Measurements from ENCODE around the gene LCE1C. TPM values are rescaled to one million over a fixed set of nuclear protein-coding genes. Genes with fewer than 3 reads are reported as not detected.

Gene LCE1C
- total RNA-seq, 1 experiment from 2014 or later, result 1.9 TPM

GRCh38 chr1:152776361-152776760 lies 30.1 kb downstream of the LCE1C start:
- no TSS peak for BruUV-seq (replicated peaks)
- H3K27me3 Mint-ChIP-seq (ENCODE audit: insufficient read depth, unreplicated experiment), result no peaks in the 10 kb centered on the region
- no peaks in the 10 kb centered on the region for H3K4me1 Mint-ChIP-seq (ENCODE audit: insufficient read depth, unreplicated experiment)
- H3K27ac Mint-ChIP-seq (ENCODE audit: low read depth, unreplicated experiment), result no peak overlapping the region
- peaks cover 6% of the 10 kb centered on the region for H3K9me3 Mint-ChIP-seq (ENCODE audit: unreplicated experiment)
- no peak for TF ChIP-seq CTCF (IDR thresholded peaks at IDR 0.05; ENCODE audit: unreplicated experiment)
- no peak overlapping the region for H3K4me3 Mint-ChIP-seq (ENCODE audit: unreplicated experiment)
- no peak for DNase-seq (ENCODE audit: unreplicated experiment)
- intact Hi-C loops (cut with micrococcal nuclease), result no loop called here
- POLR2A ChIA-PET, result no interaction called here
- CTCF ChIA-PET, result interaction anchor here (0.6 to 1.1 kb wide), 3 partner anchors 121 to 417 kb away, joined by 3 to 4 read pairs (median 4); no protein-coding TSS in a partner anchor
- H3K36me3 Mint-ChIP-seq (ENCODE audit: insufficient read depth, unreplicated experiment), result no peaks in the 10 kb centered on the region

GRCh38 chr1:152774875-152775274 lies 31.6 kb downstream of the LCE1C start, which contains the start of gene LCE1F:
LCE1F (plus strand) TSS chr1:152775140; CDS start chr1:152776372, 1,232 bp downstream.
- no TSS peak for BruUV-seq (replicated peaks)
- no peak for TF ChIP-seq CTCF (IDR thresholded peaks at IDR 0.05; ENCODE audit: unreplicated experiment)
- H3K36me3 Mint-ChIP-seq (ENCODE audit: insufficient read depth, unreplicated experiment), result no peaks in the 10 kb centered on the region
- H3K4me1 Mint-ChIP-seq (ENCODE audit: insufficient read depth, unreplicated experiment), result peaks cover 12% of the 10 kb centered on the region
- peaks cover 8% of the 10 kb centered on the region for H3K9me3 Mint-ChIP-seq (ENCODE audit: unreplicated experiment)
- no peaks in the 10 kb centered on the region for H3K27me3 Mint-ChIP-seq (ENCODE audit: insufficient read depth, unreplicated experiment)
- no peak within 1 kb of the TSS for H3K4me3 Mint-ChIP-seq (ENCODE audit: unreplicated experiment)
- intact Hi-C loops (cut with micrococcal nuclease), result no loop called here
- no peak within 1 kb of the TSS for H3K27ac Mint-ChIP-seq (ENCODE audit: low read depth, unreplicated experiment)
- POLR2A ChIA-PET, result no interaction called here
- peak; percentile 57 for DNase-seq (ENCODE audit: unreplicated experiment)
- CTCF ChIA-PET, result interaction anchor here (0.8 to 1.1 kb wide), 4 partner anchors 12 to 417 kb away, joined by 3 read pairs; partner anchors contain the start of gene KPRP

GRCh38 chr1:152770411-152770810 lies 36.0 kb downstream of the LCE1C start:
- no TSS peak for BruUV-seq (replicated peaks)
- intact Hi-C loops (cut with micrococcal nuclease), result loop anchor here (1.0 kb wide), 1 partner anchor 34 kb away; no protein-coding TSS in a partner anchor
- ChIA-PET CTCF (interaction anchor here (0.6 to 2.7 kb wide), 4 partner anchors 18 to 423 kb away, joined by 3 to 21 read pairs (median 10); no protein-coding TSS in a partner anchor), POLR2A (interaction anchor here (1.3 kb wide), 1 partner anchor 10 kb away, joined by 4 read pairs; no protein-coding TSS in a partner anchor)
- TF ChIP-seq CTCF (IDR thresholded peaks at IDR 0.05; ENCODE audit: unreplicated experiment), result no peak
- Mint-ChIP-seq H3K27ac (ENCODE audit: low read depth, unreplicated experiment) (no peak overlapping the region), H3K27me3 (ENCODE audit: insufficient read depth, unreplicated experiment) (no peaks in the 10 kb centered on the region), H3K4me1 (ENCODE audit: insufficient read depth, unreplicated experiment) (peaks cover 29% of the 10 kb centered on the region), H3K9me3 (ENCODE audit: unreplicated experiment) (peaks cover 8% of the 10 kb centered on the region), H3K36me3 (ENCODE audit: insufficient read depth, unreplicated experiment) (peaks cover 4% of the 10 kb centered on the region), H3K4me3 (ENCODE audit: unreplicated experiment) (no peak overlapping the region)
- DNase-seq (ENCODE audit: unreplicated experiment), result no peak

GRCh38 chr1:152768847-152769533 lies 37.5 kb downstream of the LCE1C start:
- intact Hi-C loops (cut with micrococcal nuclease), result loop anchor here (1.0 to 10.0 kb wide), 4 partner anchors 24 to 426 kb away; no protein-coding TSS in a partner anchor
- POLR2A ChIA-PET, result interaction anchor here (0.6 to 1.8 kb wide), 3 partner anchors 9 to 768 kb away, joined by 3 to 9 read pairs (median 4); partner anchors contain the start of gene KPRP
- peaks cover 8% of the 10 kb centered on the region for H3K9me3 Mint-ChIP-seq (ENCODE audit: unreplicated experiment)
- no peaks in the 10 kb centered on the region for H3K27me3 Mint-ChIP-seq (ENCODE audit: insufficient read depth, unreplicated experiment)
- CTCF ChIA-PET, result interaction anchor here (0.6 to 2.7 kb wide), 14 partner anchors 9 to 910 kb away, joined by 3 to 21 read pairs (median 4); partner anchors contain the start of gene KPRP
- H3K27ac Mint-ChIP-seq (ENCODE audit: low read depth, unreplicated experiment), result peak overlapping the region; percentile 5
- TSS peak; percentile 92 for BruUV-seq (replicated peaks)
- H3K4me3 Mint-ChIP-seq (ENCODE audit: unreplicated experiment), result no peak overlapping the region
- H3K36me3 Mint-ChIP-seq (ENCODE audit: insufficient read depth, unreplicated experiment), result peaks cover 4% of the 10 kb centered on the region
- peak; percentile 13 for TF ChIP-seq CTCF (IDR thresholded peaks at IDR 0.05; ENCODE audit: unreplicated experiment)
- peaks cover 29% of the 10 kb centered on the region for H3K4me1 Mint-ChIP-seq (ENCODE audit: insufficient read depth, unreplicated experiment)
- DNase-seq (ENCODE audit: unreplicated experiment), result peak; percentile 63

Data from MCF 10A (cell line).